RPMI7951 (cell line): ENCODE results near the gene ANKS1B. TPM values are rescaled to one million over a fixed set of nuclear protein-coding genes. Genes with fewer than 3 reads are reported as not detected.
A peak's percentile ranks its signal among the peaks of the same experiment; 100 is the strongest.

Experiments
- DNase-seq: peaks from one replicate; pipeline ENCODE4 v3.0.0-alpha.2; 2012; ENCODE audit warnings: low read depth
- total RNA-seq: library from RNA; depleted of rRNA; stranded (reverse); fragments of >200 nt; shearing (Covaris generic); gene quantifications from 2 replicates; pipeline ENCODE4 v1.2.3, GENCODE V29; 2014

The ANKS1B gene
- total RNA-seq, 1 experiment from 2014 or later: not detected

GRCh38 chr12:98763656-98764055 is 1221.1 kb downstream of the ANKS1B start:
- no peak for DNase-seq

- DNase-seq: peak; percentile 37
Observed at GRCh38 chr12:98758331-98758730, 1226.4 kb downstream of the ANKS1B start.

- DNase-seq: no peak
Observed at GRCh38 chr12:98757455-98757854, 1227.3 kb downstream of the ANKS1B start.

- DNase-seq: peak; percentile 79
Observed at GRCh38 chr12:98755855-98756254, 1228.9 kb downstream of the ANKS1B start.

- DNase-seq: peak; percentile 89
Observed at GRCh38 chr12:98754095-98754494, 1230.6 kb downstream of the ANKS1B start.

- peak; percentile 72 for DNase-seq
Observed at GRCh38 chr12:98752726-98753125, 1232.0 kb downstream of the ANKS1B start.

GRCh38 chr12:98751580-98752115 is 1233.1 kb downstream of the ANKS1B start:
- DNase-seq: peak; percentile 19

GRCh38 chr12:98750511-98750910 is 1234.2 kb downstream of the ANKS1B start:
- peak; percentile 16 for DNase-seq

GRCh38 chr12:98748463-98748862 is 1236.3 kb downstream of the ANKS1B start:
- no peak for DNase-seq

GRCh38 chr12:98745578-98746391 is 1239.0 kb downstream of the ANKS1B start:
- DNase-seq: no peak

GRCh38 chr12:98744680-98745079 is 1240.1 kb downstream of the ANKS1B start:
- no peak for DNase-seq

- no peak for DNase-seq
Observed at GRCh38 chr12:98743362-98743953, 1241.3 kb downstream of the ANKS1B start.

GRCh38 chr12:98741556-98742265 is 1243.0 kb downstream of the ANKS1B start:
- DNase-seq: no peak

- no peak for DNase-seq
Observed at GRCh38 chr12:98741196-98741555, 1243.6 kb downstream of the ANKS1B start.

GRCh38 chr12:98740751-98741150 is 1244.0 kb downstream of the ANKS1B start:
- no peak for DNase-seq

GRCh38 chr12:98738539-98738938 is 1246.2 kb downstream of the ANKS1B start:
- no peak for DNase-seq

- DNase-seq: no peak
Observed at GRCh38 chr12:98738002-98738401, 1246.7 kb downstream of the ANKS1B start.

- DNase-seq: no peak
Observed at GRCh38 chr12:98737322-98737712, 1247.4 kb downstream of the ANKS1B start.

- no peak for DNase-seq
Observed at GRCh38 chr12:98736352-98737321, 1248.1 kb downstream of the ANKS1B start.

GRCh38 chr12:98735821-98736220 is 1248.9 kb downstream of the ANKS1B start:
- DNase-seq: no peak

- DNase-seq: no peak
Observed at GRCh38 chr12:98733667-98734350, 1250.9 kb downstream of the ANKS1B start.
